SK-N-SH treated with all-trans-retinoic acid at 6 μM for 48 hours (cell line): ENCODE results near the gene H2BK1.

Experiments used
- ATAC-seq: fragments of 200-7000 bp; cut with Tn5 transposase; 3 replicates; pipeline ENCODE4 v1.9.1; 2020; ENCODE audit warnings: mild to moderate bottlenecking, moderate library complexity
- ARNTL ChIP-seq: fragments of 450-650 bp; formaldehyde crosslinking; IDR thresholded peaks from 2 replicates; pipeline ENCODE4 v1.5.0; 2020; ENCODE audit warnings: low read depth, mild to moderate bottlenecking, moderate library complexity, borderline replicate concordance
- BACH2 ChIP-seq: fragments of 250-450 bp; sonication (Bioruptor Pico); IDR thresholded peaks from 2 replicates; pipeline ENCODE4 v1.9.0; 2021; ENCODE audit warnings: mild to moderate bottlenecking, borderline replicate concordance
- CREB5 ChIP-seq: fragments of 250-450 bp; sonication (Bioruptor Pico); IDR thresholded peaks from 2 replicates; pipeline ENCODE4 v1.5.1; 2020; ENCODE audit warnings: low read depth, mild to moderate bottlenecking, moderate library complexity
- CSRNP3 ChIP-seq: fragments of 250-450 bp; sonication (Bioruptor Pico); IDR thresholded peaks from 2 replicates; pipeline ENCODE4 v1.5.1; 2021; ENCODE audit warnings: mild to moderate bottlenecking, moderate library complexity
- ESRRG ChIP-seq: fragments of 250-450 bp; sonication (Bioruptor Pico); IDR thresholded peaks from 2 replicates; pipeline ENCODE4 v1.6.1; 2021; ENCODE audit warnings: mild to moderate bottlenecking
- GLIS3 ChIP-seq: fragments of 250-450 bp; sonication (Bioruptor Pico); IDR thresholded peaks from 2 replicates; pipeline ENCODE4 v1.5.0; 2020; ENCODE audit warnings: mild to moderate bottlenecking, moderate library complexity
- ISL1 ChIP-seq: fragments of 250-450 bp; sonication (Bioruptor Pico); IDR thresholded peaks from 2 replicates; pipeline ENCODE4 v2.1.2; 2022; ENCODE audit warnings: mild to moderate bottlenecking, moderate library complexity
- OSR1 ChIP-seq: fragments of 250-450 bp; sonication (Bioruptor Pico); IDR thresholded peaks from 2 replicates; pipeline ENCODE4 v1.8.0; 2022; ENCODE audit warnings: moderate library complexity, mild to moderate bottlenecking, inconsistent platforms
- PATZ1 ChIP-seq: fragments of 250-450 bp; sonication (Bioruptor Pico); IDR thresholded peaks from 2 replicates; pipeline ENCODE4 v1.8.0; 2020; ENCODE audit warnings: mild to moderate bottlenecking, moderate library complexity, borderline replicate concordance
- POU6F1 ChIP-seq: fragments of 250-450 bp; sonication (Bioruptor Pico); IDR thresholded peaks from 2 replicates; pipeline ENCODE4 v1.8.0; 2021; ENCODE audit warnings: low read depth, mild to moderate bottlenecking, moderate library complexity, borderline replicate concordance
- PPARA ChIP-seq: fragments of 250-450 bp; sonication (Bioruptor Pico); IDR thresholded peaks from 2 replicates; pipeline ENCODE4 v1.5.0; 2020; ENCODE audit warnings: mild to moderate bottlenecking, borderline replicate concordance
- SNAI2 ChIP-seq: fragments of 250-450 bp; sonication (Bioruptor Pico); IDR thresholded peaks from 2 replicates; pipeline ENCODE4 v1.5.0; 2020; ENCODE audit warnings: mild to moderate bottlenecking, moderate library complexity
- TCF4 ChIP-seq: fragments of 250-450 bp; sonication (Bioruptor Pico); IDR thresholded peaks from 2 replicates; pipeline ENCODE4 v1.8.0; 2021; ENCODE audit warnings: mild to moderate bottlenecking, moderate library complexity, borderline replicate concordance
- TOX ChIP-seq: fragments of 250-450 bp; sonication (Bioruptor Pico); IDR thresholded peaks from 2 replicates; pipeline ENCODE4 v1.8.0; 2021; ENCODE audit warnings: mild to moderate bottlenecking, moderate library complexity, borderline replicate concordance
- TSHZ2 ChIP-seq: fragments of 250-450 bp; sonication (Bioruptor Pico); IDR thresholded peaks from 2 replicates; pipeline ENCODE4 v1.5.0; 2020; ENCODE audit warnings: mild to moderate bottlenecking, moderate library complexity
- ZC3H10 ChIP-seq: fragments of 250-450 bp; sonication (Bioruptor Pico); IDR thresholded peaks from 2 replicates; pipeline ENCODE4 v1.5.1; 2021; ENCODE audit warnings: mild to moderate bottlenecking, moderate library complexity
- ZFP30 ChIP-seq: fragments of 450-650 bp; formaldehyde crosslinking; IDR thresholded peaks from 2 replicates; pipeline ENCODE4 v1.5.0; 2022; ENCODE audit warnings: mild to moderate bottlenecking, moderate library complexity
- ZNF565 ChIP-seq: fragments of 450-650 bp; formaldehyde crosslinking; conservative IDR thresholded peaks from 2 replicates; pipeline ENCODE4 v1.5.0; 2020; ENCODE audit warnings: low read depth, mild to moderate bottlenecking, moderate library complexity
- ZNF70 ChIP-seq: fragments of 450-650 bp; formaldehyde crosslinking; IDR thresholded peaks from 2 replicates; pipeline ENCODE4 v1.5.0; 2020; ENCODE audit warnings: mild to moderate bottlenecking, moderate library complexity
- ZNF8 ChIP-seq: fragments of 450-650 bp; formaldehyde crosslinking; IDR thresholded peaks from 2 replicates; pipeline ENCODE4 v1.5.0; 2020; ENCODE audit warnings: mild to moderate bottlenecking, moderate library complexity

Gene H2BK1

GRCh38 chr7:151238924-151239836, 28.9 kb upstream of the H2BK1 start:
- TF ChIP-seq ARNTL (CRISPR knock-in tag) (no peak), ZC3H10 (no peak), ZNF8 (CRISPR knock-in tag) (no peak), BACH2 (CRISPR knock-in tag) (no peak), PPARA (CRISPR knock-in tag) (no peak), ZNF565 (no peak), TOX (CRISPR knock-in tag) (no peak), ZFP30 (CRISPR knock-in tag) (no peak), ZNF70 (CRISPR knock-in tag) (no peak), PATZ1 (CRISPR knock-in tag) (no peak), ESRRG (CRISPR knock-in tag) (no peak), OSR1 (CRISPR knock-in tag) (no peak), CSRNP3 (CRISPR knock-in tag) (no peak), SNAI2 (CRISPR knock-in tag) (no peak), POU6F1 (CRISPR knock-in tag) (no peak), TSHZ2 (CRISPR knock-in tag) (no peak), TCF4 (no peak)
- TF ChIP-seq, all 23 proteins: peak for 0
- no peak for ATAC-seq

GRCh38 chr7:151238190-151238810, 28.0 kb upstream of the H2BK1 start:
- TF ChIP-seq GLIS3 (CRISPR knock-in tag) (no peak), ZNF8 (CRISPR knock-in tag) (no peak), PATZ1 (CRISPR knock-in tag) (no peak), ZC3H10 (no peak), BACH2 (CRISPR knock-in tag) (no peak), ARNTL (CRISPR knock-in tag) (no peak), ZFP30 (CRISPR knock-in tag) (no peak), ZNF565 (no peak), SNAI2 (CRISPR knock-in tag) (no peak), ISL1 (no peak), PPARA (CRISPR knock-in tag) (no peak), OSR1 (CRISPR knock-in tag) (no peak), CREB5 (CRISPR knock-in tag) (no peak), POU6F1 (CRISPR knock-in tag) (no peak)

More at GRCh38 chr7:151238190-151238810, 28.0 kb upstream of the H2BK1 start:
- no peak for ATAC-seq
